ENCODE data around the gene TAB2. TPM values are rescaled to one million over a fixed set of nuclear protein-coding genes. Genes with fewer than 3 reads are reported as not detected.

Gene TAB2
- total and polyA plus RNA-seq, 2 of the 8 experiments (the other 6 are each of a cell fraction or from before 2014, with no cell fraction given), result 40.4 to 63.0 TPM

DNA sequence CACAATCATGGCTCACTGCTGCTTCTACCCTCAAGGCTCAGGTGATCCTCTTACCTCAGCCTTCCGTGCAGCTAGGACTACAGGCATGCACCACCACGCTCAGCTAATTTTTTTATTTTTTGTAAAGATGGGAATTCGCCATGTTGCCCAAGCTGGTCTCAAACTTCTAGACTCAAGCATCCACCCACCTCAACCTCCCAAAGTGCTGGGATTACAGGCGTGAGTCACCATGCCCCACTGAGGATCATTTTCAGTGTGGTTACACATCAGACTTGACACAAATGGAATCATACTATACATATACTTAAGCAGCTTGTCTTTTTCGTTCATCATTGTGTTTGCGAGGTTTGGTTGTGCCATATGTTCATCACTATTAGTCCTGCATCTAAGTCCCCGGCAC is 140.7 kb downstream of the TAB2 start:
- no peak overlapping the region for H3K56ac ChIP-seq (replicated peaks; ENCODE audit: insufficient read length, low read depth, low read length)
- H4K91ac ChIP-seq (replicated peaks; ENCODE audit: insufficient read length, low read length), result no peak overlapping the region
- H3K36me3 ChIP-seq (ENCODE audit: control insufficient read depth in 2 of 4, insufficient read depth in 4 of 4, low read length in 3 of 4), result no peaks in the 10 kb centered on the region
- H2BK120ac ChIP-seq (replicated peaks; ENCODE audit: low read depth, low read length), result no peak overlapping the region
- H3K4me3 ChIP-seq (ENCODE audit: extremely low read depth in 1 of 4, insufficient read depth in 2 of 4, low read depth in 3 of 4, low read length in 4 of 4), result no peak overlapping the region
- WGBS, 2 experiments (ENCODE audit: extremely low coverage in 1 of 2, insufficient coverage in 1 of 2, insufficient read length in 1 of 2, insufficient replicate concordance in 2 of 2, low coverage in 1 of 2, low lambda C conversion rate in 2 of 2, missing lambda C conversion rate in 1 of 2), result 93% methylated on average over 7 of the region's 7 CpGs; no CpG with 5 or more reads in 1 of the 2 experiments
- no peak overlapping the region for H3K23ac ChIP-seq (ENCODE audit: insufficient read length)
- H4K20me1 ChIP-seq (replicated peaks in 1 of 2; ENCODE audit: control insufficient read depth in 1 of 2, insufficient read depth in 2 of 2, low read length in 2 of 2), result no peaks in the 10 kb centered on the region
- H3K4me1 ChIP-seq (replicated peaks in 1 of 4; ENCODE audit: control insufficient read depth in 3 of 4, insufficient read depth in 4 of 4, low read length in 3 of 4), result no peaks in the 10 kb centered on the region
- no peak overlapping the region for H3K27ac ChIP-seq (ENCODE audit: low read depth, low read length)
- no peak overlapping the region for H4K5ac ChIP-seq (ENCODE audit: insufficient read length, low read depth, low read length)
- no peak overlapping the region for H2BK5ac ChIP-seq (ENCODE audit: low read depth, low read length)
- TF ChIP-seq JUN (IDR thresholded peaks at IDR 0.05; ENCODE audit: low read depth, low read length) (no peak), SP4 (IDR thresholded peaks at IDR 0.05; ENCODE audit: low read length) (no peak), MAFK (IDR thresholded peaks at IDR 0.05; ENCODE audit: low read depth, low read length) (no peak), TCF12 (IDR thresholded peaks at IDR 0.05; ENCODE audit: low read depth, low read length) (no peak), TEAD4 (IDR thresholded peaks at IDR 0.05; ENCODE audit: low read depth, low read length) (no peak), CTBP2 (IDR thresholded peaks at IDR 0.05; ENCODE audit: borderline replicate concordance, insufficient read depth, insufficient read length, low read length) (no peak), ASH2L (IDR thresholded peaks at IDR 0.05; ENCODE audit: low read length) (no peak), CBX8 (IDR thresholded peaks at IDR 0.05; ENCODE audit: borderline replicate concordance, low read depth, low read length) (no peak), HDAC6 (IDR thresholded peaks at IDR 0.05; ENCODE audit: low read depth, low read length) (no peak), PHF8 (conservative IDR thresholded peaks at IDR 0.05; ENCODE audit: low read depth, low read length) (no peak), TAF1 (IDR thresholded peaks at IDR 0.05; ENCODE audit: low read depth, low read length) (no peak), RFX5 (IDR thresholded peaks at IDR 0.05; ENCODE audit: borderline replicate concordance, low read depth, low read length) (no peak), SUZ12 (IDR thresholded peaks at IDR 0.05; ENCODE audit: low read length) (no peak), CREB1 (IDR thresholded peaks at IDR 0.05) (no peak)
- H2AK5ac ChIP-seq (ENCODE audit: low read depth, low read length), result no peak overlapping the region
- ChIA-PET CTCF (ENCODE audit: partially characterized antibody) (interaction anchor here (1.3 to 2.2 kb wide), 3 partner anchors 16 to 59 kb away, joined by 3 to 6 read pairs (median 5); no protein-coding TSS in a partner anchor), POLR2A (ENCODE audit: partially characterized antibody) (no interaction called here)
- no peak overlapping the region for H2AFZ ChIP-seq (ENCODE audit: low read length)
- no peak overlapping the region for H2BK15ac ChIP-seq (ENCODE audit: low read length)
- FAIRE-seq (no peak), DNase-seq (ENCODE audit: low read depth in 1 of 2, low spot score in 2 of 2) (no peak)
- H3K4ac ChIP-seq (replicated peaks; ENCODE audit: insufficient read length, low read depth, low read length), result no peak overlapping the region
- H3K18ac ChIP-seq (ENCODE audit: extremely low read depth, low read length), result no peak overlapping the region
- H2BK20ac ChIP-seq (ENCODE audit: low read length), result no peak overlapping the region
- no peak overlapping the region for H2BK12ac ChIP-seq (ENCODE audit: low read depth, low read length)
- no peaks in the 10 kb centered on the region for H3K9me3 ChIP-seq (ENCODE audit: insufficient read depth in 2 of 2, low read depth in 1 of 2, low read length in 1 of 2)
- H3K27me3 ChIP-seq (replicated peaks in 1 of 4; ENCODE audit: control insufficient read depth in 3 of 4, extremely low read depth in 1 of 4, insufficient read depth in 3 of 4, low read length in 3 of 4), result no peaks in the 10 kb centered on the region; a peak in 1 of 7 replicates
- no peaks in the 10 kb centered on the region for H3K23me2 ChIP-seq (ENCODE audit: low read depth, low read length)
- no peaks in the 10 kb centered on the region for H3K79me1 ChIP-seq (ENCODE audit: low read depth, low read length)
- no peaks in the 10 kb centered on the region for H3K79me2 ChIP-seq (ENCODE audit: control insufficient read depth in 1 of 2, insufficient read depth in 2 of 2, low read length in 2 of 2)
- H3K14ac ChIP-seq (ENCODE audit: insufficient read length), result no peak overlapping the region
- H3K9ac ChIP-seq (replicated peaks in 1 of 4; ENCODE audit: extremely low read depth in 1 of 4, low read depth in 3 of 4, low read length in 3 of 4), result no peak overlapping the region
- H4K8ac ChIP-seq (ENCODE audit: extremely low read depth, insufficient read depth, low read length), result no peak overlapping the region
- no peak overlapping the region for H3K4me2 ChIP-seq (ENCODE audit: insufficient read depth in 1 of 2, low read depth in 2 of 2, low read length in 2 of 2)
